HG03097 (cell line): ENCODE measurements around the gene RGPD8.
"Not testable (repeated sequence)": the region's sequence is repeated elsewhere in the genome, so short reads cannot be mapped to it uniquely, and the experiment has no call there.

Source experiments
- ATAC-seq: cut with Tn5 transposase; IDR thresholded peaks from one replicate; pipeline ENCODE4 v1.9.1; 2021; ENCODE audit not compliant: unreplicated experiment, low FRiP score

Gene RGPD8

DNA sequence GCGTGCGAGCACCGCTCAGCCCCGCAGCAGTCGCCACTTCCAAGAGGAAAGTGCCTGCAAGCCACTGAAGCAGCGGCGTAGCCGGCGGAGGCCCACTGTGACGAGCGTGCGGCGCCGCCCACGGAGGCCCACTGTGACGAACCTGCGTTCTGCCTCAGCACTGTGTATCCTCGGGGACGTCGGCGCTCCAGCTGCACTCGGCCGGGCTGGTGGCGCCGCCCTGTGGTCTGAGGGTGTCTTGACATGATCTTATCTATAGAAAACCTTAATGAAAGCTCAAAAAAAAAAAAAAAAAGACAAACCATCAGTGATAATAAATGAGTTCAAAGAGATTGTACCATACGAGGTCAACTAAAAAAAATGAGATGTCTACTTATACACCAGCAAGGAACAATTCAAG is at the start of gene RGPD8:
RGPD8 (minus strand) TSS at position 166 of the 400 bp plus-strand sequence. CDS start 192 bp downstream, outside the sequence.
- ATAC-seq = peak; percentile 98

DNA sequence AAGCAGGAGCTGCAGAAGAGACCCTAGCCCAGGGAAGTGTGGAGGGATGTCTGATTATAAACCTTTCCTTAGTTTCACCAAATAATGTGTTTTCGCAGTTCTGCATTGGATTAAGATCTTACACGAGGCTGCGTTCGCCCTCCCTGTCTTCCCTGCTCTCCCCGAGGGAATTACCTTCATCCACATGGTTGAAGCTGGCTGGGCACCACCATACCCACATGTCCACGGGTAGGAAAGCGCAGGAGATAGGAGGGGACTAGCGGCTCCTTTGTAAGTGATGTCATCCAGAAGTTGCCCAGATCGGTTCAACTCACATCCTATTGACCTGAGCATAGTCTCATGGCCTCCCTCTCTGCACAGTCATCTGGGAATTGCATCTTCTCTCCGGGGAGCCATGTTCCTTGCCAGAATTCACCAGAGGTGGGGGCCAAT is 49.6 kb upstream of the RGPD8 start:
- ATAC-seq = no peak

DNA sequence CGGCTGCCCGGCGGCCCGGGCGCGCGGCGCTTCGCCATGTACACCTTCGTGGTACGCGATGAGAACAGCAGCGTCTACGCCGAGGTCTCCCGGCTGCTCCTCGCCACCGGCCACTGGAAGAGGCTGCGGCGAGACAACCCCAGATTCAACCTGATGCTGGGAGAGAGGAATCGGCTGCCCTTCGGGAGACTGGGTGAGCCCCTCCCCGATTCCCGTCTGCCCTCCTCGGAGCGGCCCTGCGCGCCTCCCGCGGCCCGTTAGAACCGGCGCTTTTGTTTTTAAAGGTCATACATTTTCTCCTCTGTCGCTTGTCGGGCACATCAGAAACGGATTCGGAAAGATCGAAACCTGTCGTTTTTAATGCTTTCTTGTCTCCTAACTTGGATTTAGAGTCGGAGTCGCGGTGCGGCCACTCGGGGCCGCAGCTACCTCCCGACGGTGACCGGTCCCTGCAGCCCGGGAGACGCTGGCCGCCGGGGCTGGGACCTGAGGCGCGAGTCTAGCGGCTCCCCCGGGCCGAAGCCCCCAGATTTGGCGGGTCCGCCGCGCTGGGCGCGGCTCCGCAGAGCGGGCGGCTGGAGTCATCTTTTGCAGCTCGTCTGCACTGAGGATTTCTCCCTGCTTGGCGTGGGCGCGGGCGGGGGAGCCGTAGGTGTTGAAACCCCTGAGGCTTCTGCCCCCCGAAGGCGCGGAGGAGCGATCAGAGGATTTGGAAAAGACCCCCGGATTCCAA is 49.0 kb upstream of the RGPD8 start:
- ATAC-seq = peak; percentile 21

DNA sequence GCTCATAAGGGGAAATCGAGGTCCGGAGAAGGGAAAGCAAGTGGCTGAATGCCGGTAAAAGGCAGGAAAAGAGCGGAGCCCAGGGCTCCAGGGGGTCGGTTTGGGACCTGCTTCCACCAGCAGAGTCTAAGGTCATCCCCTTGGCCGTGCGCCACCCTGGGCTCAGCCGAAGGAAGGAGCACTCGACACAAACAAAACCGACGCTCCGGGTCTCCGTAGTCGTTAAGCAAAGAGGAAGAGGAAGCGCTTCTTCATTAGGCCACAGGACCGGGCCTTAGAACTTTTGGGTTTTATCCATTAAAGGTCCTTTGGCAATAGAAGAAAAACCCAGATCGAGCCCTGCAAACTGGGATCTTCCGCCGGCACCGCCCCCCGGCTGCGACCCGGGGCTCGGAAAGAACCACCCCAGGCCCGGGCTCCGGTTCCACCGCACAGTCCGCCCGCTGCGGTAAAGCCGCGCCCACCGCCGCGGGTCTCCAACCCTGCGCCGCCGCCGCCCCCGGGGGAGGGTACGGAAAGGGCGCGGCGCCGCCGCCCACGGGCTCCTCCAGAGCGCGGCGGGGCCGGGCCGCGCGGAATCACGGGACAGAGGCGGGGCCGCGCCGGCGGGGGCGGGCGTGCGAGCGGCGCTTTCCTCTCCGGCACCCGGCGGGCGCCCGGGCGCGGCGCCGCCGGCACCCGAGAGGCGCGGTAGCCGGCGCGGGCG is 48.2 kb upstream of the RGPD8 start, which contains the start of gene TTL:
TTL (plus strand) TSS at position 629 of the 706 bp plus-strand sequence. CDS start 189 bp downstream, outside the sequence.
- ATAC-seq = peak; percentile 60

DNA sequence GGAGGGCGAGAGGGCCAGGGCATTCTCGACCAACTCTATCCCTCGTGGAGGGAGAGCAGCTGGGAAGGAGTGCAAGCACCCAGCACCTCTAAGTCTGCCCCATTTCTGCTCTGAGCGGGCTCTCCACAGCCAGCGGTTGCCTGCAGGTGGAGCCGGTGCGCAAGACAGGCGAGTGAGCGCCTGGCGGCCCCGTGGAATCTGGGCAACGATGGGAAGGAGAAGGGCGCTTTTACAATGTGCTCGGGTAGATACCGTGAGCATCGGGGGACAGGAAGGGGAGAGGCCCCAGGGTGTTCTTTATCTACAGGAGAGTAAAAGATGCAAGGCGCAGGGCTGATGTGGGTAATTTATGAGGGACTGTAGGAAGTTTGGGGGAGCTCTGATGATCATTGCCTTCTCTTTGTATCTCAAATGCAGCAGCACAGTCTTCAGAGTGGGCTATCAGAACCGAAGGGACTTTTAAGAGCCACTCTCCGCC is 47.6 kb upstream of the RGPD8 start:
- peak; percentile 56 for ATAC-seq

DNA sequence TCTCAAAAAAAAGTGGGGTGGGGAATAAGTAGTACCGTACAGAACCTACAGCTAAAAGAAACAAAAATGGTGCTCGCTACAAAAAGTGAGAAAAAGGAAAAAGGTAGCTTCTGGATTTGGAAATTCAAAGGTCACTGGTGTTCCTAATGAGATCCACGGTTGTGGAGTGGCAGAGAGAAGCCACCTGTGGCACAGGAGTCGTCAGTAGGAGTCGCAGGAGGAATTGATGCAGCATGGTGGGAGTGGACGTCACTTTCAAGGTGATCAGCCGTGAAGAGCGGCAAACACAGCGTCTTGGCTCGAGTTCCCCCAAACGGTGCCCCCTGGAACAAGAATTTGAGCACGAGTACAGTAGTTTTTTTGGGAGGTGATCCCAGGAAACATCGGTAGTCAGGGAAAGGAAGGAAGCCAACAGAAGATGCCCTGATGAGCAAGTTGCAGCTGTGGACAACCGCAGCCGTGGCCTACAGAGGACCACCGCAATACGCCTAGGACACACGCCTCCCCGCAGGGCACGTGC is 47.1 kb upstream of the RGPD8 start:
- ATAC-seq = no peak

DNA sequence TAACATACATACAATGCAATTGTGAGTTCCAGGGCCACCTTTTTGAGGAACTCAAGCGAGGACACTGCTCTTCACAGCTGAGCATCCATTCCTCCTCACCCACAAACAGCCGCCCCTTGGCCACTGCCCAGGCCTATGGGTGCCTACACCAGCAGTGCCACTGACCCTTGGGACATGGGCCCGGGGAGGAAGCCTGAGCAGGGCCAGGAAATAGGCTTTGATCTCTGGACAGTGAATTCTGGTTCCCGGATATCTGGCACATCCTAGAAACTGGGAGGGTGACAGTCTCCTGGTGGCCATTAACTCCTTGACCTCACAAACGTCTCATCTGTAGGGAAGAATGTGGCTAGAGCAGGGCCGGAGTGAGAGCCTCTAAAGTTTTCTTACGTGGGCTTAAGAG is 43.0 kb upstream of the RGPD8 start:
- no peak for ATAC-seq

DNA sequence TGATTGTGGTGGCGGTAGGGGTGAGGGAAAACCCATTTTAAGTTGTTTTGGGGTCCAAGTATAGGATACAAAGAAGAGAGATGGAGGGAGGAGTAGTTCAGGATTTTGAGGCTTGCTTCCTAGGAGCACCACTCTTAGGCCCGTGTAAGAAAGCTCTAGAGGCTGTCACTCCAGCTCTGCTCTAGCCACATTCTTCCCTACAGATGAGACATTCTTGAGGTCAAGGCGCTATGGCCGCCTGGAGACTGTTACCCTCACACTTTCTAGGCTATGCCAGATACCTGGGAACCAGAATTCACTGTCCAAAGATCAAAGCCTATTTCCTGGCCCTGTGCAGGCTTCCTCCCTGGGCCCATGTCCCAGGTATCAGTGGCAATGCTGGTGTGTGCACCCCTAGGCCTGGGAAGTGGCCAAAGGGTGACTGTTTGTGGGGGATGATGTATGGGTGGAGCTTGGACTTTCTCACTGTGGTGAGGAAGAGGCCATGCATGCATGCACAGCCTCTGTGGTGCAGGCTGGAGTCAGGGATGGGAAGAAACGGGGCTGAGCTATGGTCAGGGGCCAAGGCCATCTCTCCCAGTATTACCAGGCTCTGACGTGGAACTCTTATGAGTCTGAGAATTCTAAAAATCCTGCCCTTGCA is 41.5 kb upstream of the RGPD8 start:
- ATAC-seq = no peak

DNA sequence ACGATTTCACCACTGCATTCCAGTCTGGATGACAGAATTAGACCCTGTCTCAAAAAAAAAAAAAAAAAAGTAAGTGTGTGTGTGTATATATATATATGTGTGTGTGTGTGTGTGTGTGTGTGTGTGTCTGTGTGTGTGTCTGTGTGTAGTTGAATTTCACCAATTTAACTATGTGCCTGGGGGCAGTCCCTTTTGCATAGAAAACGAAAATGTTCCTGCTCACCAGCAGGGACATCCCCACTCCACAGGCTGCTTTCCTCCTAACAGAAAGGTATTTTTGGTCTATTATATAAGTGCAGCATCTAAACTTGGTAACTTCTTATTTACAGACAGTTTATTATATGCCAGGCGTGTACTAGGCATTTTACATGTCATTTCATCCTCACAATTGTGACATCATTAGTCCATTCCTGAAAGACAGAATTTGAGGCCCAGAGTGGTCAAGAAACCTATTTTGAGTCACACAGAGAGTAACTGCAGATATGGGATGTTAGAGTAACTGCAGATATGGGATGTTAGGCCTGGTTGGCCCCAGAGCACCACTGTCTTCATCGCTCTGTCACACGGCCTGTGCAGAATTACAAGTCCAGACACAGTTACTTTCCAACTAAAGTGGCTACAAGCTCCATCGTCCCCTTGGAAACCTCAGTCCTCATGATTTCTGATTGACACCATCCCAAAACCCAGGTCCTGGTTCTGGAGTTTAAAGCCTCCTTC is 39.3 kb upstream of the RGPD8 start:
- ATAC-seq = no peak

DNA sequence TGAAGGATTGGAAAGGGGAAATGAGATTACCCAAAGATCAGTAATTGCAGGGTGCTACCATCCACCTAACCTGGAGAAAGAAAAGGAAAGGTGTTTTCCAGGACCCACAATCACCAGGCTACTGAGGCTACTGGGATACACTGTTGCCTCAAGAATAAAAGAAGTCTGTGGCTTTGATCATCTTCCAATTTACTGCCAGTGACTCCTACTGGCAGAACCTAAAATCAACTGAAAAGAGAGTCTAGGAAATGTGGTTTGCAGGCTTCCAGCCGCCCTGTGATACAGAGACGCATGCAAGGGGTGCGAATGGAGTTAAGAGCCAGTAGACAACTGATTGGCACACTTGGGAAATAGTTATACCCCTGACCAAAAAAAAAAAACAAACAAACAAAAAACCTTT is 31.9 kb upstream of the RGPD8 start:
- ATAC-seq = no peak

DNA sequence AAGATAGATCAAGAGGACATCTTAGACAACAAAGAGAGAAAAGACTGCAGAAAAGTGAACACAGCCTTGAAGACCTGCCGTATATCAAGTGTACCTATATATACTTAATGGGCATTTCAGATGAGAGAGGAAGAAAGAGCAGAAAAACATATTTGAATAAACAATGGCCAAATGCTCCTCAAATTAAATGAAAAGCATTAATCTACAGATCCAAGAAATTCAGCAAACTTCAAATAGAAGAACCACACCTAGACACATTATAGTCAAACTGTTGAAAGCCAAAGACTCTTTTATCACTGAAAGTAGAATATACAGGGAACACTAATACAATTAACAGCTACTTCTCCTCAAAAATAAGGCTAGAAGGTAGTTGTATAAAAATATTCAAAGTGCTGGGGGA is 29.8 kb upstream of the RGPD8 start:
- ATAC-seq = no peak

DNA sequence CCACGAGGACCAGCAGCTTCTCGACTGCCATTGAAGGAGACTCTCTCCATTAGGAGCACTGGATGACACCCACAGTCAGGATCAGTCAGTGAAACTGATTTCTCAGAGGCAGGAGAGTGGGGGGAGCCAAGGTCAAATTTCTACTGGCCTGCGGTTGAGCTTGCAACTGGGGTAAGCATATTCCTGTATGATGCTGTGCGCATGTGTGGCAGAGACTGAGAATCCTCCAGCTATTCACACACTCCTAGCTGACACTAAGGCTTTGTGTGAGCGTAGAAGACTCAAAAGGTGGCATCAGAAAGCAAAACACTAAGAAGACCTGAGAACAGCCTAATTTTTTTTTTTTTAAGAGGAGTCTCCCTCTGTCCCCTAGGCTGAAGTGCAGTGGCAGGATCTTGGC is 28.7 kb upstream of the RGPD8 start:
- no peak for ATAC-seq

DNA sequence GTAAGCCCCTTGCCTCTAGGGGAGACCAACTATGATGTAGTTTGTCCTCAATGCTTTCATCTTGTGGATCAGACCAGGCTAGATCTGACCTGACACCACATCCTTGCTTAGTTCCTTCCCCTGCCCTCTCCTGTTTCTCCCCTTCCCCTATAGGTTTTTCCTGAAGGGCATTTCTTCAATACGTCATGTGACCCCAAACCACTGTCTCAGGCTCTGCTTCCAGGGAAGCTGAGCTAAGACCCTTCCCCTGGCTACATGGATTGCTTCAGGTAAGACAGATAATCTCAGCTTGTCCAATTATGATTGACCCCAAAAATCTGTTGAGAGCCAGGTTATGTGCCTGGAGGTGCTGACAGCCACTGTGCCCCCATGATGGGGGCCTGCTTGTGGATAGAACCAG is 25.9 kb upstream of the RGPD8 start:
- no peak for ATAC-seq

DNA sequence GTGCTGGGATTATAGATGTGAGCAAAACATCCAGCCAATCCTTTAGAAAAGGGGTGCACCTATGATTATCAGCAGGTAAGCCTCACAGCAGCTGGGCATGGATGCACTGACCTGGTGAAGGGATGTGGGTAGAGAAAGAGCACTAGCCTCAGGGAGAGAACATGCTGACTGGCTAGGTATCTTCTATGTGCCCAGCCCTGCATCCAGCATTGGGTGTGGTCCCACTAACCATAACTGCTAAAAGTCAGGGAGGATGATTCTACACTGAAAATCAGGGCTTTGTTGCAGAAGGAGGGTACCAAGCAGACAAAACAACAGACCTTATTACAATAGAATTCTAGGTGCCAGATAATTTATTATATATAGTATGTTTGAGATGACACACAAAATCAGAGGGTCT is 21.1 kb upstream of the RGPD8 start:
- ATAC-seq = no peak

DNA sequence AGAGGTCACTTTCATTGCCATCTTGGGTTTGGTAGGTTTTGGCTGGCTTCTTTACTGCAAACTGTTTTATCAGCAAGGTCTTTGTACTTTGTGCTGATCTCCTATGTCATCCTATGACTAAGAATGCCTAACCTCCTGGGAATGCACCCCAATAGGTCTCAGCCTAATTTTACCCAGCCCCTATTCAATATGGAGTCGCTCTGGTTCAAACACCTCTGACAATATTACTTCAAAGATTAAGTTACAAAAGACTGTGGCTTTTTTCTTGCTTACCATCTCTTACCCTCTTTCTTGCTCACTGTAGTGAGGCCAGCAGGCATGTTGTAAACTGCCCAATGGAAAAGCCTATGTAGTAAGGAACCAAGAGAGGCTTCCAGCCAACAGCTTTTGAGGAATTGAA is 17.9 kb upstream of the RGPD8 start:
- ATAC-seq = no peak

DNA sequence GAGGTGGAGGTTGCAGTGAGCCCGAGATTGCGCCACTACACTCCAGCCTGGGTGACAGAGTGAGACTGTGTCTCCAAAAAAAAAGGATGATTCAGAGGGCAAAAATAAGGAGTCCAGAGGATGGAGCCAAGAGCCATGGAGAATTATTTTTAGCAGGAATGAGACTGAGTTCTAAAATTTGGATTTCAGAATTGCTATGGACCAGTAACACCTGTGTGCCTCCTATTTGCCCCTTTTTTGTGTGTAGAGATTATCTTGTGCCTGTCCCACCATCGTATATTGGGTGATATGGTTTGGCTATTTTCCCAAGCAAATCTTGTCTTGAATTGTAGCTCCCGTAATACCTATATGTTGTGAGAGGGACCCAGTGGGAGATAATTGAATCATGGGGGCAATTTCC is 16.4 kb upstream of the RGPD8 start:
- no peak for ATAC-seq

DNA sequence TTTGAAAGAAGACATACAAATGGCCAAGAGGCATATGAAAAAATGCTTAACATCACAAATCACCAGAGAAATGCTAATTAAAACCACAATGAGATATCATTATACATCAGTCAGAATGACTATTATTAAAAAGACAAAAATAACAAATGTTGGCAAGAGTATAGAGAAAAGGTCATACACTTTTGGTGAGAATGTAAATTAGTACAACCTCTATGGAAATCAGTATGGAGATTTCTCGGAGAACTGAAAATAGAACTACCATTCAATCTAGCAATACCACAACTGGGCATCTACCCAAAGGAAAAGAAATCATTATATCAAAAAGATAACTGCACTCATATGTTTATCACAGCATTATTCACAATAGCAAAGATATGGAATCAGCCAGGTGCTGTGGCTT is 10.8 kb upstream of the RGPD8 start:
- not testable (repeated sequence) for ATAC-seq

DNA sequence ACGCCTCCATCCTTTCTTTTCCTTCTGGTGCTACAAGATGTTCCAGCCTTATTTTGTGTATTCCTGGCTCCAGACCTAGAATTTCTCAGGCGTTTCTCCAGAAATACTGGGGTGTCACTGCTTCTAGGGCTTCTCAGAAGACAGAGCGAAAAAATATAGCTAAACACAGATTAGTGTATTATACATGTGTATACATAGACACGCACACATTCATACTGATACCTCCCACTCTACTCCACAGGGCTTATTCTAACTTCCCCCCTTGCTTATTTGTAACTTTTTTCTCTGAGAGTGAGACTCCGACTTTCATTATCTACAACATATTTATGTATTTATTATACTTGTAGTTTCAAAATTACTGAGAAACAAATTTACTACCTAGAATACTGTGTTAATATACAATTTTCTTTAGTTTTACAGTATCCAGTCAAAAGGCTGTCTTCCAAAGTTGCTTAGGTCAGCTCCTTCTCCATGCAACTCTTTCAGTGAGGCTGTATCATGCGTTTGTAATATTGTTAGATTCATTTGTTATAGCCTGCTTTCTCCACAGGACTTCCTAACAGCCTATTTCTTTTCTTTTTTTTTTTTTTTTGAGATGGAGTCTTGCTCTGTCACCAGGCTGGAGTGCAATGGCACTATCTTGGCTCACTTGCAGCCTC is 5.3 kb upstream of the RGPD8 start:
- ATAC-seq = not testable (repeated sequence)

DNA sequence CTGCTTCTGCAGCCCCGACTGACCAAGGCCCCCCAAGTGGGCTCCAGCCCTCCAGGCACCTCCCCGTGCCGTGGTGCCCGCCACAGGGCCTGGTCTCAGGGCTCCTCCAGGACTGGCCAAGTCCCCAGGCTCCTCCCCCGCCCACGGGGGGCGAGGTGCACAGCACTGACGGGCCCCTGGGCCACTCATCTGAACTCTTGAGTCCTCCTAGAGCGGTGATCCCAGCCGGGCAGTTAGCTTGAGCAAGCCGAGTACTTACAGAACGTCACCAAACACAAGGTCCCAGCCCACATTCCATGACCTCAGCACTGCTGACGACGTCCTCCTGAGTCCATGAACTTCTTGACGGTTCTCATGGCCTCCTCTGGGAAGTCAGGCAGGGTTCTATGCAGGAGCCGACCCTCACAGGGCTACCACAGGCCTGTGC is 4.0 kb upstream of the RGPD8 start:
- ATAC-seq = not testable (repeated sequence)

DNA sequence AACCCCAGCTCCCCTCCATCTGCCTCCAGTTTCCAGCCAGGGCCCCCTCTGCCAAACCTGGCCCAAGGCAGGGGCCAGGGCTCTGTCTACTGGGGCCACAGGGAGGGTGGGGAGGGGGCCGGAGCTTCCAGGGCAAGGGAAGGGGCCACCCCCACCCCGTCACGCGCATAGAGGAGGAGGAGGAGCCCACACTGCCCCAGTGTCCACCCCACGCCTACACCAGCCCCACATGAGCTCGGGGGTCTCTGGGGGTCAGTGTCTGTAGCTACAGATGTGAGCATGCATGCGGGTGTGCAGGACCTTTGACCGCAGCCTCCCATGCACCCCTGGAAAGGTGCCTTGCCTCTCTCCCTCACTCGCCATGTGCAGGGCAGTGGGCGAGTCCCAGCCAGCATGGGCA is 3.5 kb upstream of the RGPD8 start:
- not testable (repeated sequence) for ATAC-seq
